Measurements from ENCODE around the gene MMP12.
"Not testable (repeated sequence)": the region's sequence is repeated elsewhere in the genome, so short reads cannot be mapped to it uniquely, and the experiment has no call there.

Gene MMP12

DNA sequence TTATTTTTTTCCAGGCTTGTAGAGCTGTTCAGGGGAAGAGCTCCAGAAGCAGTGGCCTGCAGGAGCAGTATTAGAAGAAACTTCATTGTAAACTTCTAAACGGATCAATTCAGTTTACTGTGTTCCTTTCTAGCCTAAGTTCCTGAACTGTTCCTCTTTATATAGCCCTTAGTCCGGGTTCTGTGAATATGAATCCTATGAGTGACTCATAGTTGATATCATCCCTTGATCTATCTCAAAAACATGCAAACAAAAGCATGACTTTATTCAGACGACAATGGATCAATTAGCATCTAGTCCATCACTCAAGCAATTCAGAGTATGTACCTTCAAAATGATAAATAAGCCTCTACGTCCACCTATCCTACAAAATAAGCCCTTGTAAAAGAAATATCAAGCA is at the start of gene MMP12:
Gene MMP12 (minus strand): TSS at position 131 of the 400 bp plus-strand sequence. CDS start 45 bp downstream, at position 86.
- no peak for DNase-seq (ENCODE audit: low read depth)

DNA sequence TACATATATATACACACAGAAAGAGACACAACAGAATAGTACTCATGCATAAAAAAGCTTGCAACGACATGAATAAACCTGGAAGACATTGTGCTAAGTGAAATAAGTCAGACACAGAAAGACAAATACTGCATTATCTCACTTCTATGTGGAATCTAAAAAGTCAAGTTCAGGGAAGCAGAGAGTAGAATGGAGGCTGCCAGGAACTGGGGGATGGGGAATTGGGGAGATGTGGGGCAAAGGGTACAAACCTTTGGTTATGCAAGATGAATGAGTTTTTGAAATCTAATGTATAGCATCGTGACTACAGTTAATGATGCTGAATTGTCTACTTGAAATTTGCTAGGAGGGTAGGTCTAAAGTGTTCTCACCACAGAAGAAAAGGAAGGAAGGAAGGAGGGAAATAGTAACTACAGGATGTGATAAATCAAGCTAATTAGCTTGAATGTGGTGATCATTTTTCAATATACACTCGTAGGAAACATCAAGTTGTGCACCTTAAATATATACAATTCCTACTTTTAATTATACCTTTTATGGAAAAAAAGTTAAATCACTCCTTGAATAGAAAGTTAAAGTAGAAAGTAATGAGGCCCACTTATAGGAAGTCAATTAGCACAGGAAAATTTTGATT is 46.9 kb upstream of the MMP12 start:
- no peak for DNase-seq (ENCODE audit: low read depth)

DNA sequence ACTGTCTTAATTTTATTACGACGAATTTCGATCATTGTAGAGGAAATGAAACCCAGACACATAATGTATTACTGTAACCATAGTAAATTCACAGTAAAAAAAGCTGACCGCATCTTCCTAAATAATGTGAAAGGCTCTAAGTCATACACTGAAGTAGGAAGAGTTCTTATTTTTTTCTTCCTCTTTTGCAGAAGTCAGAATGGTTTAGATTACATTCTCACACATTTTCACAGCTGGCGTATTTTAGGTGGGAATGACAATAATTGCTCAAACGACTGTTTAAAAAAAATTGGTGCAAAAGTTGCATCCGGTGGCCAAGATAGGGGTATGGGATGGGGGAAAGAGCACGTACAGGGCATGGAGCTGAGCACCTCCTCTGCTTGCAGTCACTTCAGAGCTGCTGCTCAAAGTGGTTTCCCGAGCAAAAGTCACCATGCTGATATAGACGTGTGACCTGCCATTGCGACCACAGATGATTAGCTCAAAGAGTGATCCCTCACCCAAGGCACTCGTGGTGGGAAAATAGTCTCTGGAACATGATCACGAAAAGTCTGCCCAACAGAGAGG is 45.4 kb upstream of the MMP12 start:
- DNase-seq (ENCODE audit: low read depth): no peak

DNA sequence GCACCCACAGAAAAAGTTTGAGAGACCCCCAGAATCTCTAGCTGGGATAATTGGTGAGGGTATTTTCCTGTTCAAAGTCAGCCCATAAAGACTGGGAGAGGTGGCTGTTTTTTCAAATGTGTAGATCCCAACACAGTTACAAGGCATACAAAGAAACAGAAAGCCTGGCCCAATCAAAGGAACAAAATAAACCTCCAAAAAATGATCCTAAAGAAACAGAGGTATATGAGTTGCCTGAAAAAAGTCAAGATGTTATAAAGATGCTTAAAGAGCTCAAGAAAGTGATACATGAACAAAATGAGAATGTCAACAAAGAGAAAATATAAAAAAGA is 40.2 kb upstream of the MMP12 start:
- no peak for DNase-seq (ENCODE audit: low read depth)

DNA sequence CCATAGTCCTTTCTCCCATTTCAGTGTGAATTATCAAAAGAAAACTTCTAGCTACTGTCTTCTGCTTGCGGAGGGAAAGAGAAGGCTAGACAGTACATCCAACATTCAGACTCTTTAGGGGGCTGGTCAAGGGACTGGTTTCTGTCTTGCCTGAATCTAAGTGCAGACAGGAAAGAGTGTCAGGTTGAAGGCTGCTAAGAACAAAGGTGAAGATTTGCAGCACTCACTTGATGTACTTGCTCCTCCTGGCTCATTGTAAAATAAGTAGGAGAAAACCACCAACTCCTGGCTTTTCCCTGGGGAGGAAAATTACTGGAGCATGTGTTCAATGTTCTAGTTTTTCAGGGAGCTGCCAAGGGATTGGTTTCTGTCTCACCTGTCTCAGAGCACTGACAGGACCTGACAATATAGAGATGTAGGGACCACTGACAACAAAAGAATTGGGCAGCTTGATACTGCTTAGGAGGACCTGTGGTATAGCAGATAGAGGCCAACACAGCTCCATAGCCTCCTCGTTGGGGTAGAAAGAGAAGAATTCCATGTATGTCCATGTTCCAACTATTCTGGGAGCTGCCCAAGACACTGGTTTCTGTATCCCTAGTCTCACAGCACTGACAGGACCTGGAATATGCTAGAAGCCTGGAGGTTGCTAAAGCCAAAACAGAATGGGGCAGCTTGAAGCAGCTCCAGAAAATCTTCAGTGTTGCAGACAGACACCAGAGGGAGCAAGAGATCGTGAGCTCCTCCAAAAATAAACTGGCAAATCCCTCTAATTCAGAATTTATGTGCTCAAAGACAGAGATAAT is 39.7 kb upstream of the MMP12 start:
- DNase-seq (ENCODE audit: low read depth): no peak

DNA sequence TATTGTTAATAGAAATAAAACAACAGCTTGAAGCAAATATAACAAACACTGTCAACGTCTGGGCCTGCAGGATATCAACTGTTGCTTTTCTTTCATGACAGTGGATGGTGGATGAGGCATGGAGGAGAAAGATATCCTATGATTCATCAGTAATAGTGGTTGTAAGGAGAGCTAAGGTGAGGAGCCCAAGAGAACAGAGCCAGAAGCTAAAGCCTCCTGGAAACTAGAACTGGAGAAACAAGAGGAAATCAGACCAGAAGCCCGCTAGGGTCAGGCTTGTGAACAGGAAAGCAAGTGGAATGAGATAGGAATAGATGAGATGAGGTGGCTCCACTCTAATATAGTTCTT is 37.7 kb upstream of the MMP12 start:
- no peak for DNase-seq (ENCODE audit: low read depth)

DNA sequence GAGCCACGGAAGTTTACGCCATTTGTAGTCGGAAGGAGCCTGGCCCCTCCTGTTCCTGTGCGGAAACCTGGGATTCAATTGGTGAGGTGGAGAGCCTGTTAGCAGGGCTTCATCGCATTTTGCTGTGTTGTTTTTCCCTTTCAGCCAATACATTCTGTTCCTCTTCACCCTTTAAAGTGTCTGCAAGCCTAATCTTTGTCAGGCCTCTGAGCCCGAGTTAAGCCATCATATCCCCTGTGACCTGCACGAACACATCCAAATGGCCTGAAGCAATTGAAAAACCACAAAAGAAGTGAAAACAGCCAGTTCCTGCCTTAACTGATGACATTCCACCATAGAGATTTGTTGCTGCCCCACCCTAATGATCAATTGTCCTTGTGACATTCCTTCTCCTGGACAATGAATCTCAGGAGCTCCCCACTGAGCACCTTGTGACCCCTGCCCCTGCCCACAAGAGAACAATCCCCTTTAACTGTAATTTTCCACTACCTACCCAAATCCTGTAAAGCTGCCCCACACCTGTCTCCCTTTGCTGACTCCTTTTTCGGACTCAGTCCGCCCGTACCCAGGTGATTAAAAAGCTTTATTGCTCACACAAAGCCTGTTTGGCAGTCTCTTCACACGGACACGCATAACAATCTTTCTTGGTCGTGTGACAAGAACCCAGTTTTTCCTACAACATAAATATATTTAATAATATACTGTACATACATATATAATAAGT is 37.1 kb upstream of the MMP12 start:
- no peak for DNase-seq (ENCODE audit: low read depth)

DNA sequence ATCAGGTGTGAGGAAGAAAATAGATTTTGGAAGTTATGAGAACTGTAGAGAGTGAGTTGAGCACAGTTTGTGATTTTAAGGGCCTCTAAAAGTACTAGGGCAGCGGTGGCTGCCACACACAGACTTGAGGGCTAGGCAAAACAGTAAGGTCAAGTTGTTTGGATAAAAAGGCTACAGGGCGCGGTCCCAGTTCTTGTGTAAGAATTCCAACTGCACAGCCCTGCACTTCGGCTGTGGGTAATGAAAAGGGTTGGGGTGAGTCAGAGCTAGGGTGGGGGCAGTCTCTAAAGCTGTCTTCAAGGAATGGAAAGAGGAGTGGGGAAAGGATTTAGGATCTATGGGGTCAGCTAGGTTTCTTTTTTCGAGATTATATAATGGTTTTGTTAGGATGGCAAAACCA is 31.1 kb upstream of the MMP12 start:
- DNase-seq (ENCODE audit: low read depth): not testable (repeated sequence)

DNA sequence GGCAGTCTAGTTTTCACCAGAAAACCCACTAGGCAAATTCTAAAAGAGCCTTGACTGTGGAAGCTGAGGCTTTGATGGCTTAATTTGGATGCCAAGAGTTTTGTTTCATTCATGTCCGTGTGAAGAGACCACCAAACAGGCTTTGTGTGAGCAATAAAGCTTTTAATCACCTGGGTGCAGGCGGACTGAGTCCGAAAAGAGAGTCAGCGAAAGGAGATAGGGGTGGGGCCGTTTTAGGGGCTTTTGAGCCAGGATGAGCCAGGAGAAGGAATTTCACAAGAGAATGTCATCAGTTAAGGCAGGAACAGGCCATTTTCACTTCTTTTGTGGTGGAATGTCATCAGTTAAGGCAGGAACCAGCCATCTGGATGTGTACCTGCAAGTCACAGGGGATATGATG is 29.1 kb upstream of the MMP12 start:
- DNase-seq (ENCODE audit: low read depth): not testable (repeated sequence)

DNA sequence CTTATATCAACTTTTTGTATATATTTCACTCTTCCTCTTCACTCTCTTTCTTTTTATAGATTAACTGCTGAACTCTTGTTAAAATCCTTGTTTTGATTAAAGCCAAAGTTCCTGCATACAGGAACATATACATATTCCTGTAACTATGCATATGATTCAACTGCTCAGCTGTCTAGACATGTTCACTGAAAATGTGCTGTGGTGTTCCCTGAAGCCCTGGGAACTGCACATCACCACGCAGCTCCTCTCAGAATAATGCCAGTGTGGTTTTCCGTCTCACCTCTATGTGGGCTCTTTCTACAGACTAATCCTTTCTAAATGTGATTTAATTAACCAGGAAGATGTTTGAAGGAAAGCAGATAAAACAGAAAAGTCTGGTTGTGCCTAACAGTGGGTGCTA is 25.6 kb upstream of the MMP12 start:
- no peak for DNase-seq (ENCODE audit: low read depth)

DNA sequence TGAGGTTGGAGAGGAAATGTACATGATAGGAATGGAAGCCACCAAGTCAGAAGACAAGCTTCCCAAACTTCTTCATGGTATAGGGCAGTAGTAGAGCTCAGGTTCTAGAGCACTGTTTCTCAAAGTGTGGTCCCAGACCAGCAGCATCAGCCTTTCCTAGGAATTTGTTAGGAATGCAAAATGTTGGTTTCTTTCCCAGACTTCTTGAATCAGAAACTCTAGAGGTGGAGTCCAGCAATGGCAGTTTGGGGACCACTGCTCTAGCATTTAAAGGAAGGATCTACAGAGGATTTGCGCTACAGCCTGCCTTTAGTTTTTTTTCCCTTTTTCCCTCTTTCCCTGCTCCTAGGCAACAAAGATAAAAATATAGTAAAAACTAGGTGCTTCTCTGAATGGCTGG is 17.0 kb upstream of the MMP12 start:
- DNase-seq (ENCODE audit: low read depth): no peak

DNA sequence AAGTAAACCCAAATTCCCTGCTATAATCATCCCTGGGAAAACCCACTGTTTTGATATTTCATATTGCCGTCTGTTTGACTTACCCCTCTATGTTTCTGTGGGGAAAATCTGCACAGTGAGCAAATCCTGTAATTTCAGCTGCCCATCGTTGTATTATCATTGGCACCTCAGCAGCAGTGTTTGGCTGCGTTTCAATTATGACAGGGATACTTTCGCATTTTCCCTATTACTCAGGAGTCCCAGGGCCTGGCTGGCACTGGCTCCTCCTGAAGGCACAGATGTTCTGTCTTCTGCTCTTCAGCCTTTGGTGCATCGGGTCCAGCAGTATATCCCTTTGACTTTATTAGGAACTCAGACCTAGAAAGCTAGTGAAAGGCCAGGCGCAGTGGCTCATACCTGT is 12.2 kb upstream of the MMP12 start:
- no peak for DNase-seq (ENCODE audit: low read depth)

DNA sequence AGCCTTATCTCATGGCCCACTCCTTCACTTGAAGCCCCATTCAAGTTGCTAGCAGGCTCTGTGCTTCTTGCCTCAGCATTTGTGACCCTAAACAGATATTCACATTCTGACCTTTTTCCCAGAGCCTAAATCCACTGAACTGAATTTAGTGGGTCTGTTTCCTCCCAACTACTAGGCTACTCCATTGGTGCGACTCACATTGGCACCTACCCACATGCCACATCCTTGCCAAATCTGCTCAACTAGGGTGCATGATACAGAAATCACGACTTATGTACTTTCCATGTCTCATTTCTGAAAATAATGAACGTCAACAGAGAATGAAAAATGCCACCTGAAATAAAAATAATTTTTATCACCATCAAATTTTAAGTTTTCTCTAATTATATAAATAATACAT is 8.4 kb upstream of the MMP12 start:
- DNase-seq (ENCODE audit: low read depth): no peak

DNA sequence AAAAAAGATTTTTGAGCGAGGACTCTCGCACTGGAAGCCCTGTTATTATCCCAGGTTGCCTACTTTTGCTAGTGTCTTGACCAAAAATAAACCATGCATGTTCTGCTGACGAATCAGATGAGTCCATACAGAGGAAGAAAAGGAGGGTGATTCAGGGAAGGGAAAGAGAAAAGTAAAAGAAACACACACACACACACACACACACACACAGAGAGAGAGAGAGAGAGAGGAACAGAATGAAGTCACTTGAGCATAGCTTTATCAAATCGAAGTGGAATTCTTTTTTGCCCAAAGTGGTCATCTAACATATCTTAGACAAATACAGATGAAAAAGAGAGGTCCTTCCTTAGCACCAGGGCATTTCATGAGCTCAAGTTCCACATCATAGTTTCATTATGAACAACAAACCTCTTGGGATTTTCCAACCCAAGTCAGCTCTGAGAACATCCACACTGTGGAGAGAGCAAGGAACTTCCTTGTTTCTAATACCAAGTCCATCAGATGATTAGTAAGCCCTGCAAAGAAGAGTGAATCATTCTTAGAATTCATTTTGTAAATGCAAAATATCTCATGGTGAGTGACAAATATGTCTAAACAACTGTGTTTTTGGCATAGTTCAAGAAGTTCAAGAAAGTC is 7.7 kb upstream of the MMP12 start:
- peak; percentile 71 for DNase-seq (ENCODE audit: low read depth)

DNA sequence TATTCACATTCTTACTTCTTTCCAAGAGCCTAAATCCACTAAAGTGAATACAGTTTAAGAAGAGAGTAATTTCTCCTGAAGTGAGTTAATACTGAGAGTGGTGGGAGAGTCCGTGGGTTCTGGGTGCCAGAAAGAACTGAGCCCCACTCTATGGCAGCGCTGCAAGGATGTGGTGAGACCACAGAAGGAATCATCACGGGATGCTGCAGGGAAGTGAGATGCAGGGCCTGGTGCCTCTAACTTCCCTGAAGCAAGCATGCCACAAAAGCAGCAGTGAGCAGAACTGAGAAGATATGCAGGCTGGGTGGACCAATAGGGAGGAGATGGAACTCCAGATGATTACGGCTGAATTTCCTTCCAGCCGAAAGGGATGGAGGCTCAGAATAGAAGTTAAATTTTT is 5.0 kb upstream of the MMP12 start:
- DNase-seq (ENCODE audit: low read depth): no peak

DNA sequence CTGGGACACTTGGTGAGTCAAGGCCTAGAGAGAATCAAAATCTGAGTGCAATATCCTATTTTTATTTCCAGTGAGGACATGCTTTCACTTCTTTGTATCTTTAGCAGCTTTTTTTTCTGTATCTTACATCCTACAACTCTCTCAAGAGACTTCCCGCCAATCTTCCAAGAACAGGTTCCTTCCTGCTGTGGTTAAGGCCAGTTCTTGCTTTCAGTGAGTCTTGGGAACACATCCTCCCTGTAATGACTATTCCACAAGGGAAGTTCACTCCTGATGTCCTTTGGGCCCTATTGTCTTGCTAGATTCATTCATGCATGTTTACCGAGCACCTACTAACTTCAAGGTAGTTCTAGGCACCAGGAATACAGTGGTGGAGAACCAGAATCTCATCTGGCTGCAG is 3.8 kb upstream of the MMP12 start:
- DNase-seq (ENCODE audit: low read depth): no peak

DNA sequence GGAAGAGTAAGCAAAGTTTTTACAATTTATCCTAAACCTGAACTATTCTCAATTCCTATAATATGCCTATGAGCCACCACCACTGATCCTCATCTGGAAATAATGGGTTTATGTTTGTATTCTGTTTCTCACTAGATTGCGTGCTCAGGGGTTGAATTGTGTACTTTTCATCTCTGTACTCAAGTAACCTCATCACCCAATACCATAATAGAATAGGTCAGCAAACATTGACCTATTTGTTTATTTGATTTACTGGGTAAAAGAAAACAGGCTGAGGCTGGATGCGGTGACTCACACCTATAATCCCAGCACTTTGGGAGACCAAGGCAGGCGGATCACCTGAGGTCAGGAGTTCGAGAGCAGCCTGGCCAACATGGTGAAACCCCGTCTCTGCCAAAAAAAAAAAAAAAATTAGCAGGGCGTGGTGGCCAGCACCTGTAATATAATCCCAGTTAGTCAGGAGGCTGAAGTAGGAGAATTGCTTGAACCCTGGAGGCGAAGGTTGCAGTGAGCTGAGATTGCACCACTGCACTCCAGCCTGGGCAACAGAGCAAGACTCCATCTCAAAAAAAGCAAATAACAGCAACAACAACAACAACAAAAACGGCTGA is 5.3 kb downstream of the MMP12 start:
- DNase-seq (ENCODE audit: low read depth): not testable (repeated sequence)

DNA sequence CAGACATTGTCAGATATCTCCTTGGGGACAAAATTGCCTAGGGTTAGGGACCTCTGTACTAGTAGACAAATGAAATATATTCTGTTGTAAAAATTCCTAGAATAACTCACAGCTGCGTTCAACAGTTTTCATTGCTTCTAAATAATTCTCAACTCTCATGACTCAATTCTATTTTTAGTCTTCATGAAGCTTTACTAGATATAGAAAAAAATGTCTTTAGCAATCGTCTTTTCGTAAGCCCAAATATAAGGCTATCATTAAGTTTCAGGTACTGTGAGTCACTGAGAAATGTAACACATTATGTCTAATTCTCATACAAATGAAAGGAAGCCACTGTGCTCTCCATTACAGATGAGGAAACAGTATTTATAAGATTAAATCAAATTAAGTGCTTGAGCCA is 6.4 kb downstream of the MMP12 start:
- DNase-seq (ENCODE audit: low read depth): peak; percentile 42

DNA sequence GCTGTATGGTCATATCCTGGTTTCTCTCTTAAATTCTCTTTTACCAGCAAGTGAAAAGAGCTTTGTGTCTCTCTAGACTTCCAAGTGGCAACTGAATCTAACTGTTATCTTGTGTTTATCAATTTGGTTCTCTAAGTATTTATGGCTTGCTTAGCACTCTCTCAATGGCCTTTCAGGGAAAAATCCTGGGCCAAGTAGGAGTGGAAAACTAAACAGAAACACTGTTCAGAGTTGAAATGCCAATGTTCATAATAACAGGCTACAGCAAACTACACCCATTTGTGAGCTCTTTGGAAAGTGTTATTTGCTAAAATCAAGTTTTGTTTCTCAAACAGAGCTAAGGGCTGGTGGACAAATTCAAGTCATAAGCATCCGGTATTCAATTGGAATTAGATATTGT is 10.1 kb downstream of the MMP12 start:
- no peak for DNase-seq (ENCODE audit: low read depth)

DNA sequence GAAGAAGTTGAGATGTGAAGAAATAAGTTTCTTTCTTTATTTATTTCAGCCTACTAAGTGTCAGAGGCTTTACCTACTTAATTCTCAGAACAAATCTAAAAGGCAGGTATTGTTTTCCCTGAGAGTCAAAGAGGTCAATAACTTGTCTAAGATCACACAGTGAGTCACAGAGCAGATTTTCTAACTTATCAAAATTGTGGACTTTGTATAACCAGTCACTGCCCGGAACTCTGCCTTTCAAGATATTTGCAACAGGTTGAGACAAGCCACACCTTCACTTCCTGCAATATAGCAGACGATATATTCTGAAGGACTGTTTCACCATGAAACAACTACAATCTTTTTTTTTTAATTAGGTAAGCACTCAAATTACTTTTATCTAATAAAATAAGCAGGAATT is 20.8 kb downstream of the MMP12 start:
- DNase-seq (ENCODE audit: low read depth): no peak

DNA sequence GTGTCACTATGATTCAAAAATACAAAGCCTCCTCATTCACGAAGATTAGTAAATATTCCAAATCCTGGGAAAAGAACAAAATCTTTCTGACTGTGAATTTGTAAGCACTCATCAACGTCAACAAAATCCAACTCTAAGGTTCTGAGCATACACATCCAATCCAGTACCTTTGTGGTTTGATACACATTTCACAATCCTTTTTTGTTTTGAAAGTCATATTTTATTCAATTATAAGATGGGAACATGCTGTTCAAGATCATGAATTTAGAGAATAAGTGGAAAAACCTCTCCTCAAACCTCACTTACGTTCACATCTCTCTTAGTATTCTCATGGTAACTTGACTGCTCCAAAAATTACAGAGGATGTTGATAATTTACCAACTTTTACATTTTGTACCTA is 21.7 kb downstream of the MMP12 start:
- no peak for DNase-seq (ENCODE audit: low read depth)

All from GM04504 (cell line).